K562 (cell line): ENCODE measurements around the gene FUCA1. TPM values are rescaled to one million over a fixed set of nuclear protein-coding genes. Genes with fewer than 3 reads are reported as not detected.
A peak's percentile ranks its signal among the peaks of the same experiment; 100 is the strongest.

Experiments
- CBX8 ChIP-seq: fragments of 200-600 bp; sonication (generic); IDR thresholded peaks from 2 replicates; pipeline ENCODE4 v1.6.1; 2012; ENCODE audit warnings: borderline replicate concordance, mixed run types, low read depth, mild to moderate bottlenecking, moderate library complexity, mixed read lengths, low read length, control low read depth, inconsistent platforms; ENCODE audit not compliant: poor library complexity, severe bottlenecking; ENCODE audit errors: extremely low read depth
- ETV5 ChIP-seq: sonication (generic); formaldehyde crosslinking; IDR thresholded peaks from 2 replicates; pipeline ENCODE4 v1.4.0; 2020; ENCODE audit warnings: low read depth, mild to moderate bottlenecking, missing genetic modification reagents
- HDAC6 ChIP-seq: IDR thresholded peaks from 2 replicates; pipeline ENCODE4 v1.6.1; 2012; ENCODE audit warnings: low read depth, mild to moderate bottlenecking, control low read depth, inconsistent platforms, low read length, moderate library complexity
- KLF10 ChIP-seq: fragments of 250-450 bp; sonication (Bioruptor Pico); IDR thresholded peaks from 2 replicates; pipeline ENCODE4 v1.6.1; 2021; ENCODE audit warnings: matching md5 sums
- MCM2 ChIP-seq: fragments of 450-650 bp; IDR thresholded peaks from 2 replicates; pipeline ENCODE4 v1.6.1; 2017; ENCODE audit warnings: low read depth, mild to moderate bottlenecking
- MEIS2 ChIP-seq: fragments of 450-650 bp; IDR thresholded peaks from 2 replicates; pipeline ENCODE4 v1.6.1; 2014; ENCODE audit warnings: mild to moderate bottlenecking; ENCODE audit not compliant: partially characterized antibody
- MTA1 ChIP-seq: fragments of 450-650 bp; IDR thresholded peaks from 2 replicates; pipeline ENCODE4 v1.6.1; 2017; ENCODE audit warnings: borderline replicate concordance
- RAD51 ChIP-seq: fragments of 450-650 bp; IDR thresholded peaks from 2 replicates; pipeline ENCODE4 v1.7.1; 2016; ENCODE audit warnings: low read depth, mild to moderate bottlenecking, borderline replicate concordance
- SMARCA4 ChIP-seq: fragments of 450-650 bp; IDR thresholded peaks from 2 replicates; pipeline ENCODE4 v1.6.1; 2016
- SP2 ChIP-seq: IDR thresholded peaks from 2 replicates; pipeline ENCODE4 v1.6.1; 2011; ENCODE audit warnings: mild to moderate bottlenecking, low read depth, low read length, moderate library complexity; ENCODE audit not compliant: poor library complexity, severe bottlenecking; ENCODE audit errors: extremely low read depth
- STAG1 ChIP-seq: sonication (generic); formaldehyde crosslinking; IDR thresholded peaks from 2 replicates; pipeline ENCODE4 v1.5.0; 2020; ENCODE audit warnings: missing genetic modification reagents, borderline replicate concordance
- TOE1 ChIP-seq, 2 experiments: fragments of 450-650 bp in 1 of 2; sonication (generic) in 1 of 2; formaldehyde crosslinking in 1 of 2; IDR thresholded peaks; 2 replicates each; pipeline versions ENCODE4 v1.7.1 to v1.8.0; 2016 to 2022; ENCODE audit warnings: borderline replicate concordance in 2 of 2, mild to moderate bottlenecking in 2 of 2, antibody characterized with exemption in 1 of 2, inconsistent platforms in 1 of 2, low read depth in 1 of 2, missing genetic modification reagents in 1 of 2, moderate library complexity in 1 of 2
- USF1 ChIP-seq: sonication (generic); formaldehyde crosslinking; IDR thresholded peaks from 2 replicates; pipeline ENCODE4 v1.9.0; 2022; ENCODE audit warnings: mild to moderate bottlenecking, missing genetic modification reagents
- ZNF766 ChIP-seq: fragments of 200-800 bp; sonication (Bioruptor generic); conservative IDR thresholded peaks from 2 replicates; pipeline ENCODE4 v1.6.1; 2016; ENCODE audit warnings: missing genetic modification characterization, missing compliant biosample characterization
- polyA plus RNA-seq, 8 experiments: library from polyadenylated mRNA; depleted of rRNA in 4 of 8; stranded (reverse) in 5 of 8; unstranded in 3 of 8; fragments of >200 nt; fragmentation: Nextera tagmentation in 2 of 8; fragmentation: Illumina TruSeq in 1 of 8; extraction: Ambion mirVana in 2 of 8; extraction: Trizol in 1 of 8; gene quantifications; 2 replicates each; pipeline versions ENCODE4 v1.2.1 to v1.2.3, GENCODE V29; 2011 to 2014; ENCODE audit warnings: inconsistent platforms in 1 of 8, missing spikeins in 1 of 8
- total RNA-seq, 7 experiments: library from RNA; depleted of rRNA in 6 of 7; stranded (reverse); fragments of >200 nt in 6 of 7; fragmentation: Illumina TruSeq in 2 of 7; extraction: Trizol in 2 of 7; gene quantifications; 2 replicates each; pipeline versions ENCODE4 v1.2.1 to v1.2.3, GENCODE V29; 2011 to 2021; ENCODE audit warnings: low replicate concordance in 1 of 7
- TF ChIP-seq, protein P1 (sequence below): fragments of 450-650 bp; IDR thresholded peaks from 2 replicates; pipeline ENCODE4 v1.7.1; 2018; ENCODE audit warnings: mild to moderate bottlenecking, low read depth; ENCODE audit not compliant: partially characterized antibody
- TF ChIP-seq, protein P2 (sequence below): fragments of 250-450 bp; sonication (Bioruptor Pico); IDR thresholded peaks from 2 replicates; pipeline ENCODE4 v1.8.0; 2021; ENCODE audit warnings: borderline replicate concordance, mild to moderate bottlenecking, moderate library complexity; ENCODE audit not compliant: poor library complexity, severe bottlenecking
- TF ChIP-seq, protein P3 (sequence below): fragments of 250-450 bp; sonication (Bioruptor Pico); IDR thresholded peaks from 2 replicates; pipeline ENCODE4 v1.4.0; 2020

The FUCA1 gene
- total and polyA plus RNA-seq, 9 of the 15 experiments (the other 6 are each of a cell fraction or from before 2014, with no cell fraction given): 7.0 to 20.5 (median 13.5) TPM

DNA sequence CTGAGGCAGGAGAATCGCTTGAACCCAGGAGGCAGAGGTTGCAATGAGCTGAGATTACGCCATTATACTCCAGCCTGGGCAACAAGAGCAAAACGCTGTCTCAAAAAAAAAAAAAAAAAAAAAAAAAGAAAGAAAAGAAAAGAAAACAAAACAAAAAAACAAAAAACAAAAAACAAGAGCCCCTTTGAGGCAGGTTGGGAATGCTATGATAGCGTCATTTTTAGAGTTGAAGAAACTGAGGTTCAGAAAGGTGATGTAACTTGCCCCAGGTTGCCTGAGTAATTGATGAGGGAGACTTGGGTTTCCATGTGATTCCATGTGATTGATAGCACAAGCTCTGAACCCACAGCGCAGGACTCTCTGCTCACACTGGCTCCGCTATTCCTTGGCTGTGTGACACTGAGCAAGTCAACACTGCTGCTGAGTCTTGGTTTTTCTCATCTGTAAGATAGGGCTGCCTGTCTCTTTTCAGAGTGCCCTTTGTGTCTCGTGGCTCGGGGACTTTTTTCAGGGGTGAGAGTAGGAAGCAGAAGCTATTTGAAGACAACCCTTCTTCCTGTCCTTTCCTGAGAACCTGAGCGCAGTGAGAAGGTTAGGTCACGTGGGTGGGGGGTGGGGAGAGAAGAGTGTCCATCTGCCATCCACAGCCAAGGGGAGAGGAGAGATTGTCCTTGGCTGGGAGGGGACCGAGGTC, 42.6 kb upstream of the FUCA1 start (continued):
- TF ChIP-seq, protein P1, sequence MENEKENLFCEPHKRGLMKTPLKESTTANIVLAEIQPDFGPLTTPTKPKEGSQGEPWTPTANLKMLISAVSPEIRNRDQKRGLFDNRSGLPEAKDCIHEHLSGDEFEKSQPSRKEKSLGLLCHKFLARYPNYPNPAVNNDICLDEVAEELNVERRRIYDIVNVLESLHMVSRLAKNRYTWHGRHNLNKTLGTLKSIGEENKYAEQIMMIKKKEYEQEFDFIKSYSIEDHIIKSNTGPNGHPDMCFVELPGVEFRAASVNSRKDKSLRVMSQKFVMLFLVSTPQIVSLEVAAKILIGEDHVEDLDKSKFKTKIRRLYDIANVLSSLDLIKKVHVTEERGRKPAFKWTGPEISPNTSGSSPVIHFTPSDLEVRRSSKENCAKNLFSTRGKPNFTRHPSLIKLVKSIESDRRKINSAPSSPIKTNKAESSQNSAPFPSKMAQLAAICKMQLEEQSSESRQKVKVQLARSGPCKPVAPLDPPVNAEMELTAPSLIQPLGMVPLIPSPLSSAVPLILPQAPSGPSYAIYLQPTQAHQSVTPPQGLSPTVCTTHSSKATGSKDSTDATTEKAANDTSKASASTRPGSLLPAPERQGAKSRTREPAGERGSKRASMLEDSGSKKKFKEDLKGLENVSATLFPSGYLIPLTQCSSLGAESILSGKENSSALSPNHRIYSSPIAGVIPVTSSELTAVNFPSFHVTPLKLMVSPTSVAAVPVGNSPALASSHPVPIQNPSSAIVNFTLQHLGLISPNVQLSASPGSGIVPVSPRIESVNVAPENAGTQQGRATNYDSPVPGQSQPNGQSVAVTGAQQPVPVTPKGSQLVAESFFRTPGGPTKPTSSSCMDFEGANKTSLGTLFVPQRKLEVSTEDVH: no peak
- TF ChIP-seq ETV5 (CRISPR knock-in tag) (no peak), MEIS2 (peak; percentile 1), SMARCA4 (no peak), STAG1 (CRISPR knock-in tag) (no peak), CBX8 (no peak), USF1 (CRISPR knock-in tag) (peak; percentile 77), SP2 (no peak), ZNF766 (CRISPR knock-in tag) (no peak), RAD51 (peak; percentile 92), MCM2 (no peak), HDAC6 (no peak), MTA1 (no peak), TOE1 (IDR thresholded peaks at IDR 0.05; ENCODE audit: borderline replicate concordance) (peak; percentile 66), TOE1 (CRISPR knock-in tag; IDR thresholded peaks at IDR 0.05; ENCODE audit: borderline replicate concordance, low read depth) (no peak), KLF10 (CRISPR knock-in tag) (no peak)
- TF ChIP-seq, protein P2, sequence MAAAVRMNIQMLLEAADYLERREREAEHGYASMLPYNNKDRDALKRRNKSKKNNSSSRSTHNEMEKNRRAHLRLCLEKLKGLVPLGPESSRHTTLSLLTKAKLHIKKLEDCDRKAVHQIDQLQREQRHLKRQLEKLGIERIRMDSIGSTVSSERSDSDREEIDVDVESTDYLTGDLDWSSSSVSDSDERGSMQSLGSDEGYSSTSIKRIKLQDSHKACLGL (CRISPR knock-in tag): no peak
- TF ChIP-seq, protein P3, sequence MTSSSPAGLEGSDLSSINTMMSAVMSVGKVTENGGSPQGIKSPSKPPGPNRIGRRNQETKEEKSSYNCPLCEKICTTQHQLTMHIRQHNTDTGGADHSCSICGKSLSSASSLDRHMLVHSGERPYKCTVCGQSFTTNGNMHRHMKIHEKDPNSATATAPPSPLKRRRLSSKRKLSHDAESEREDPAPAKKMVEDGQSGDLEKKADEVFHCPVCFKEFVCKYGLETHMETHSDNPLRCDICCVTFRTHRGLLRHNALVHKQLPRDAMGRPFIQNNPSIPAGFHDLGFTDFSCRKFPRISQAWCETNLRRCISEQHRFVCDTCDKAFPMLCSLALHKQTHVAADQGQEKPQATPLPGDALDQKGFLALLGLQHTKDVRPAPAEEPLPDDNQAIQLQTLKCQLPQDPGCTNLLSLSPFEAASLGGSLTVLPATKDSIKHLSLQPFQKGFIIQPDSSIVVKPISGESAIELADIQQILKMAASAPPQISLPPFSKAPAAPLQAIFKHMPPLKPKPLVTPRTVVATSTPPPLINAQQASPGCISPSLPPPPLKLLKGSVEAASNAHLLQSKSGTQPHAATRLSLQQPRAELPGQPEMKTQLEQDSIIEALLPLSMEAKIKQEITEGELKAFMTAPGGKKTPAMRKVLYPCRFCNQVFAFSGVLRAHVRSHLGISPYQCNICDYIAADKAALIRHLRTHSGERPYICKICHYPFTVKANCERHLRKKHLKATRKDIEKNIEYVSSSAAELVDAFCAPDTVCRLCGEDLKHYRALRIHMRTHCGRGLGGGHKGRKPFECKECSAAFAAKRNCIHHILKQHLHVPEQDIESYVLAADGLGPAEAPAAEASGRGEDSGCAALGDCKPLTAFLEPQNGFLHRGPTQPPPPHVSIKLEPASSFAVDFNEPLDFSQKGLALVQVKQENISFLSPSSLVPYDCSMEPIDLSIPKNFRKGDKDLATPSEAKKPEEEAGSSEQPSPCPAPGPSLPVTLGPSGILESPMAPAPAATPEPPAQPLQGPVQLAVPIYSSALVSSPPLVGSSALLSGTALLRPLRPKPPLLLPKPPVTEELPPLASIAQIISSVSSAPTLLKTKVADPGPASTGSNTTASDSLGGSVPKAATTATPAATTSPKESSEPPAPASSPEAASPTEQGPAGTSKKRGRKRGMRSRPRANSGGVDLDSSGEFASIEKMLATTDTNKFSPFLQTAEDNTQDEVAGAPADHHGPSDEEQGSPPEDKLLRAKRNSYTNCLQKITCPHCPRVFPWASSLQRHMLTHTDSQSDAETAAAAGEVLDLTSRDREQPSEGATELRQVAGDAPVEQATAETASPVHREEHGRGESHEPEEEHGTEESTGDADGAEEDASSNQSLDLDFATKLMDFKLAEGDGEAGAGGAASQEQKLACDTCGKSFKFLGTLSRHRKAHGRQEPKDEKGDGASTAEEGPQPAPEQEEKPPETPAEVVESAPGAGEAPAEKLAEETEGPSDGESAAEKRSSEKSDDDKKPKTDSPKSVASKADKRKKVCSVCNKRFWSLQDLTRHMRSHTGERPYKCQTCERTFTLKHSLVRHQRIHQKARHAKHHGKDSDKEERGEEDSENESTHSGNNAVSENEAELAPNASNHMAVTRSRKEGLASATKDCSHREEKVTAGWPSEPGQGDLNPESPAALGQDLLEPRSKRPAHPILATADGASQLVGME (CRISPR knock-in tag): no peak
